BE2C (cell line): ENCODE data around the gene PEX10.

Experiments
- DNase-seq: peaks from one replicate; pipeline ENCODE4 v3.0.0-alpha.2; 2020
- H3K27me3 ChIP-seq: fragments of 250-450 bp; sonication (Bioruptor Pico); 2 replicates; pipeline ENCODE4 v1.5.1; 2020; ENCODE audit warnings: mild to moderate bottlenecking
- H3K36me3 ChIP-seq: fragments of 250-450 bp; sonication (Bioruptor Pico); 2 replicates; pipeline ENCODE4 v1.5.1; 2020; ENCODE audit warnings: mild to moderate bottlenecking
- H3K4me1 ChIP-seq: fragments of 250-450 bp; sonication (Bioruptor Pico); 2 replicates; pipeline ENCODE4 v1.5.1; 2020
- H3K4me3 ChIP-seq: 2 replicates; pipeline ENCODE4 v1.5.1; 2011; ENCODE audit warnings: low read depth, low read length
- H3K9me3 ChIP-seq: fragments of 250-450 bp; sonication (Bioruptor Pico); 2 replicates; pipeline ENCODE4 v1.5.1; 2020
- TF ChIP-seq, protein P1 (sequence below): IDR thresholded peaks from 2 replicates; pipeline ENCODE4 v1.5.1; 2012; ENCODE audit warnings: mild to moderate bottlenecking, low read depth, low read length

PEX10 gene

DNA sequence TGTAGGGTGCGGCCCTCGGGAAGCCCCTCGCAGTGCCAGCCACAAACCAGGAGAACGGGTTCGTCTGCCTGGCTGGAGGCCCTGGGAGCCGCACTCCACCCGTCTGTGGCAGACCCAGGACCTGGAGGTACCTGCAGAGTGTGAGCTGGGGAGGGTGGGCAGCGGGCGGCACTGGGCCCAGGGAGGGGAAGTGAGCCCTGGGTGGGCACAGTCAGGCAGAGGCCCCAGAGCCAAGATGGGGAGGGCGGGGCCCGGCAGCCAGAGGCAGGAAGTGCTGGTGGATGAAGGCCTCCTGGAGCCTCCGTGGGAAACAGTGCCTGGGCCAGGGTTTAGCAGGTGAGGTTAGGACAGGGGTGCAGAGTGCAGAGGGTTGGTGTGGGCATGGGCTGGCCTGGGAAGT lies 4.0 kb upstream of the PEX10 start:
- no peak overlapping the region for H3K4me3 ChIP-seq

DNA sequence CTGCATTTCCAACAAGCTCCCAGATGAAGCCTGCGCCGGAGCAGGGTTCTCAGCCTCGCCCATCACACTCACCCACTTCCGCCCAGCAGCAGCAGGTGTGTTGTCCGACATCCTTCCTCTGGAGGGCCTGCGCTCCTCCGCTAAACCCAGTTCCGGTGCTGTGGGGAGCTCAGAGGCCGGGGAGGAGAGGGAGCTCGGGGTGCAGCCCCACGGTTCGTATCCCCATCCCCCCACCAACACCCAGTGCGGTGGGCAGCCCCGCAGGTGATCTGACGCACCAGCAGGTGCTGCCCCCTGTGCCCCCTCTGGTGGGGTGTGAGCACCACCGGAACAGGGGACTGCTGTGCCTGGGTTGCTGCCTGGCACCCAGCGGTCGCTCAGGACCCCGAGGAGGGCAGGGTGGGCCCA lies 3.4 kb upstream of the PEX10 start:
- no peaks in the 10 kb centered on the region for H3K9me3 ChIP-seq
- DNase-seq = no peak
- TF ChIP-seq, protein P1, sequence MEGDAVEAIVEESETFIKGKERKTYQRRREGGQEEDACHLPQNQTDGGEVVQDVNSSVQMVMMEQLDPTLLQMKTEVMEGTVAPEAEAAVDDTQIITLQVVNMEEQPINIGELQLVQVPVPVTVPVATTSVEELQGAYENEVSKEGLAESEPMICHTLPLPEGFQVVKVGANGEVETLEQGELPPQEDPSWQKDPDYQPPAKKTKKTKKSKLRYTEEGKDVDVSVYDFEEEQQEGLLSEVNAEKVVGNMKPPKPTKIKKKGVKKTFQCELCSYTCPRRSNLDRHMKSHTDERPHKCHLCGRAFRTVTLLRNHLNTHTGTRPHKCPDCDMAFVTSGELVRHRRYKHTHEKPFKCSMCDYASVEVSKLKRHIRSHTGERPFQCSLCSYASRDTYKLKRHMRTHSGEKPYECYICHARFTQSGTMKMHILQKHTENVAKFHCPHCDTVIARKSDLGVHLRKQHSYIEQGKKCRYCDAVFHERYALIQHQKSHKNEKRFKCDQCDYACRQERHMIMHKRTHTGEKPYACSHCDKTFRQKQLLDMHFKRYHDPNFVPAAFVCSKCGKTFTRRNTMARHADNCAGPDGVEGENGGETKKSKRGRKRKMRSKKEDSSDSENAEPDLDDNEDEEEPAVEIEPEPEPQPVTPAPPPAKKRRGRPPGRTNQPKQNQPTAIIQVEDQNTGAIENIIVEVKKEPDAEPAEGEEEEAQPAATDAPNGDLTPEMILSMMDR = no peak
- no peaks in the 10 kb centered on the region for H3K27me3 ChIP-seq
- no peak overlapping the region for H3K4me3 ChIP-seq
- peaks cover 4% of the 10 kb centered on the region; the same call in 1 of the 2 replicates for H3K4me1 ChIP-seq
- no peaks in the 10 kb centered on the region for H3K36me3 ChIP-seq

More for the DNA sequence above, 4.0 kb upstream of the PEX10 start:
- no peaks in the 10 kb centered on the region for H3K36me3 ChIP-seq
- H3K4me1 ChIP-seq = peaks cover 4% of the 10 kb centered on the region; the same call in 1 of the 2 replicates
- TF ChIP-seq, protein P1 = no peak
- H3K9me3 ChIP-seq = no peaks in the 10 kb centered on the region
- DNase-seq = no peak
- H3K27me3 ChIP-seq = no peaks in the 10 kb centered on the region

DNA sequence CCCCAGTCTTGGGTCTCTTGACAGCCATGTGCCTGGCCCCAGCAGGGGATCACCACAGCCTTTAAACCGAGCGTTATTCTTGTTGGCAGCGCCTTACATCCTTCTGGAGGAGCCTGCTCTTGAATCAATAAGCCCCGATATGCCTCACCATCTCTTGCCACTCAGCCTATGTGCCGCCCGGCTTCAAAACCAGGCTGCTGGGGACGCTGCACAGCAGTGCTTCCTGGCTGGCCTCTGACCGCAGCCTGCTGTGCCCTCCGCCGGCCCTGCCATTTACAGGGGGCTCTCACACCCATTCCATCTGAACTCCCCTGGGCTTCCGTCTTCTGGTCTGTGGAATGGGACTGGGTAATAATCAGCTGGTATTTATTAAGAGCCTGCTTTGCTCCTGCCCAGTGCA lies 3.0 kb upstream of the PEX10 start:
- Histone ChIP-seq H3K27me3 (no peaks in the 10 kb centered on the region), H3K36me3 (no peaks in the 10 kb centered on the region), H3K9me3 (no peaks in the 10 kb centered on the region), H3K4me3 (no peak overlapping the region), H3K4me1 (peaks cover 4% of the 10 kb centered on the region; the same call in 1 of the 2 replicates)
- TF ChIP-seq, protein P1 = no peak
- DNase-seq = no peak

DNA sequence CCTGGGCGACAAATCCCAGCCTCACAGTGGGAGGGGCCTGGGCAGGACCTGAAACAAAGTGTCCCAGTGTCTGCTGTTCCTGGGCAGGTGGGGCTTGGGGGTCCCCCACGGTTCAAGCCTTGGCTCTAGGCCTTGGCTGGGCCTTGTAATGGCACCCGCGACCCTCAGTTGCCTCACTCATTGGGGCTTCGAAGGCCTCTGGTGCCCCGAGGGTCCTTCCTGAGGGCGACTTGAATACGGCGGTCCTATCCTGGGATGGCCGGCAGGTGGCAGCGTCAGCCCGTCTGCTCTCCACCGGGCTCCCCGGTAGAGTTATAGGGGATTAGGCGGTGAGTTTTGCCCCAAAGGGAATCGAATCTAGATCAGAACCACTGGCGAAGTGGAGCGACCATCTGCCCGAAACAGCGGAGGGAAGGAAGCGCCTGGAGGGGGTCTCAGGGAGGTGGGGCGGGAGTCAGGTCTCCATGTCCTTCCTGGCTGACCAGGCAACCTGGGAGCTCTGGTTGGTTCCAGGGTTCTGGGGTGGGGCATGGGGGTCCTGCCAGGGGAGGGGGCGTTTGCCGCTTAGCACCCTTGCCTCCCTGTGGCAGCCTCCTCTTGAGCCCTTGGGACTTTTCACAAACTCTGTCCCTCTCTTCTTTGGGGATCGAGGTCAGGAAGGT lies 2.1 kb upstream of the PEX10 start:
- H3K4me1 ChIP-seq = peaks cover 4% of the 10 kb centered on the region; the same call in 1 of the 2 replicates
- TF ChIP-seq, protein P1 = peak; percentile 81
- no peaks in the 10 kb centered on the region for H3K9me3 ChIP-seq
- no peaks in the 10 kb centered on the region for H3K27me3 ChIP-seq
- peak overlapping the region; percentile 59 for H3K4me3 ChIP-seq
- peak; percentile 71 for DNase-seq
- H3K36me3 ChIP-seq = no peaks in the 10 kb centered on the region

DNA sequence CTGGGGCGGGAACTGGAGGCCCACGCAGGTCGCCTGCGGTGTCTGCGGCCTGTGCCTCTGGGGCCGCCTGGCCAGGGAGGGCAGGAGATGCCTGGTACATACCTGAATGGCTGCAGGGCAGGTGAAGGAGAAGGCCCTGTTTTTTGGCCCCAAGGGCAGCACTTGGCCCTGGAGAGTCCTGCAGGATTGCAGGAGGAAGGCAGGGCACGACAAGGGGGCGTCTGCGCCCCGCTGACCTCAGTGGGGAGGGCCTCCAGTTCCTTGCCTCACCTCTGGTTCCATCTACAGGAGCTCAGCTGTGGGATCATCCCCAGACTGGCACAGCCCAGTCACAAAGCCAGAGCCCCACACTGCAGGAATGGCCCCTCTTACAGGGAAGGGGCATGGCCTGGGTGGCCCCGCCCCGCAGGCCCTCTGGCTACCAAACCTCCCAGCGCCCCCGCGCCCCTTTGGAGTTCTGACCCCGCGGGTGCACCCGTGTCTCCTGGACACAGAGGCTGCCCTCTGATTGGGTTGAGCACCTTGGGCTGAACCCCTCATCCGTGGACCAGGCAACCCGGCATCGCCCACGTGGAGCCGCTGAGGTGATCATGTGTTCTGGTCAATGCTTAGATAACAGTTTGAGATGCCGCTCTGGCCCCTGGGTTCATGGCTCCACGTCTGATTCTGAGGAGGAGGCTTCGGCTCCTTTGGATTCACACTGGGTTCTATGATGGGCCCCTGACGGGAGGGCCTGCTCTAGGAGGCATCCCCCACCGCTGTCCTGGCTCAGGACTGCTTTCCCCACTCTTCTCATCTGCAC lies 1.3 kb upstream of the PEX10 start:
- H3K36me3 ChIP-seq = no peaks in the 10 kb centered on the region
- H3K4me3 ChIP-seq = peak overlapping the region; percentile 59
- H3K4me1 ChIP-seq = peaks cover 4% of the 10 kb centered on the region; the same call in 1 of the 2 replicates
- DNase-seq = peak; percentile 28
- H3K27me3 ChIP-seq = no peaks in the 10 kb centered on the region
- no peaks in the 10 kb centered on the region for H3K9me3 ChIP-seq
- TF ChIP-seq, protein P1 = no peak
